ENCODE results near the gene BPIFA2. TPM values are rescaled to one million over a fixed set of nuclear protein-coding genes. Genes with fewer than 3 reads are reported as not detected.
"Not testable (repeated sequence)": the region's sequence is repeated elsewhere in the genome, so short reads cannot be mapped to it uniquely, and the experiment has no call there.

The BPIFA2 gene
- total RNA-seq, 1 experiment from 2014 or later, result not detected

GRCh38 chr20:33169176-33169794 lies 1.3 kb downstream of the BPIFA2 start:
- Histone ChIP-seq H3K27me3 (peaks cover 9% of the 10 kb centered on the region; the same call in 1 of the 2 replicates), H3K4me3 (no peak overlapping the region), H3K4me1 (no peaks in the 10 kb centered on the region), H3K27ac (no peak overlapping the region), H3K9me3 (replicated peaks) (0 out of 2 replicates have a peak, but pooled peaks cover 6% of the 10 kb centered on the region), H3K36me3 (no peaks in the 10 kb centered on the region)
- DNase-seq, result peak; percentile 35 to 54

- Histone ChIP-seq H3K27me3 (peaks cover 4% of the 10 kb centered on the region; the same call in 1 of the 2 replicates), H3K4me3 (no peak overlapping the region), H3K9me3 (replicated peaks) (0 out of 2 replicates have a peak, but pooled peaks cover 6% of the 10 kb centered on the region), H3K27ac (no peak overlapping the region), H3K36me3 (no peaks in the 10 kb centered on the region), H3K4me1 (no peaks in the 10 kb centered on the region)
- DNase-seq, result peak in 1 of 2 experiments; percentile 21
These were observed 4.8 kb downstream of the BPIFA2 start for GRCh38 chr20:33172781-33173180.

- DNase-seq, result no peak
- 0 out of 2 replicates have a peak, but pooled peaks cover 3% of the 10 kb centered on the region for H3K9me3 ChIP-seq (replicated peaks)
- H3K4me1 ChIP-seq, result no peaks in the 10 kb centered on the region
- no peak overlapping the region for H3K4me3 ChIP-seq
- no peaks in the 10 kb centered on the region for H3K36me3 ChIP-seq
- H3K27me3 ChIP-seq, result peaks cover 7% of the 10 kb centered on the region; the same call in 1 of the 2 replicates
- H3K27ac ChIP-seq, result no peak overlapping the region
These were observed 7.2 kb downstream of the BPIFA2 start for GRCh38 chr20:33175123-33175522.

GRCh38 chr20:33176101-33176500 lies 8.1 kb downstream of the BPIFA2 start:
- H3K4me3 ChIP-seq, result no peak overlapping the region
- peak in 1 of 2 experiments; percentile 22 for DNase-seq
- H3K36me3 ChIP-seq, result no peaks in the 10 kb centered on the region
- H3K27me3 ChIP-seq, result peaks cover 7% of the 10 kb centered on the region; the same call in 1 of the 2 replicates
- no peaks in the 10 kb centered on the region for H3K4me1 ChIP-seq
- 0 out of 2 replicates have a peak, but pooled peaks cover 3% of the 10 kb centered on the region for H3K9me3 ChIP-seq (replicated peaks)
- no peak overlapping the region for H3K27ac ChIP-seq

GRCh38 chr20:33177866-33178265 lies 9.9 kb downstream of the BPIFA2 start:
- Histone ChIP-seq H3K36me3 (no peaks in the 10 kb centered on the region), H3K4me3 (no peak overlapping the region), H3K27me3 (peaks cover 5% of the 10 kb centered on the region; the same call in 1 of the 2 replicates), H3K4me1 (no peaks in the 10 kb centered on the region), H3K9me3 (replicated peaks) (no peaks in the 10 kb centered on the region), H3K27ac (no peak overlapping the region)
- no peak for DNase-seq

GRCh38 chr20:33178726-33179125 lies 10.8 kb downstream of the BPIFA2 start:
- no peak for DNase-seq
- Histone ChIP-seq H3K27me3 (peaks cover 3% of the 10 kb centered on the region; the same call in 1 of the 2 replicates), H3K27ac (no peak overlapping the region), H3K4me3 (no peak overlapping the region), H3K36me3 (no peaks in the 10 kb centered on the region), H3K9me3 (replicated peaks) (no peaks in the 10 kb centered on the region), H3K4me1 (no peaks in the 10 kb centered on the region)

GRCh38 chr20:33180169-33180568 lies 12.2 kb downstream of the BPIFA2 start:
- H3K4me1 ChIP-seq, result no peaks in the 10 kb centered on the region
- no peak for DNase-seq

GRCh38 chr20:33181482-33182093 lies 13.6 kb downstream of the BPIFA2 start:
- Histone ChIP-seq H3K9me3 (replicated peaks) (no peaks in the 10 kb centered on the region), H3K36me3 (no peaks in the 10 kb centered on the region), H3K27ac (no peak overlapping the region), H3K27me3 (peaks cover 3% of the 10 kb centered on the region; the same call in 1 of the 2 replicates), H3K4me1 (no peaks in the 10 kb centered on the region), H3K4me3 (no peak overlapping the region)
- no peak for DNase-seq

More at GRCh38 chr20:33180169-33180568, 12.2 kb downstream of the BPIFA2 start:
- Histone ChIP-seq H3K4me3 (no peak overlapping the region), H3K36me3 (no peaks in the 10 kb centered on the region), H3K9me3 (replicated peaks) (no peaks in the 10 kb centered on the region), H3K27ac (no peak overlapping the region), H3K27me3 (peaks cover 3% of the 10 kb centered on the region; the same call in 1 of the 2 replicates)

GRCh38 chr20:33183312-33183711 lies 15.4 kb downstream of the BPIFA2 start:
- H3K4me3 ChIP-seq, result no peak overlapping the region
- H3K9me3 ChIP-seq (replicated peaks), result no peaks in the 10 kb centered on the region
- no peak for DNase-seq
- H3K27ac ChIP-seq, result no peak overlapping the region
- H3K27me3 ChIP-seq, result 0 out of 2 replicates have a peak, but pooled peaks cover 4% of the 10 kb centered on the region
- no peaks in the 10 kb centered on the region for H3K36me3 ChIP-seq
- no peaks in the 10 kb centered on the region for H3K4me1 ChIP-seq

- not testable (repeated sequence) for H3K27ac ChIP-seq; H3K36me3 ChIP-seq; H3K4me3 ChIP-seq; DNase-seq; H3K27me3 ChIP-seq; H3K4me1 ChIP-seq; H3K9me3 ChIP-seq (replicated peaks)
These were observed 17.2 kb downstream of the BPIFA2 start for GRCh38 chr20:33185031-33185590.

GRCh38 chr20:33187491-33187890 lies 19.5 kb downstream of the BPIFA2 start:
- H3K9me3 ChIP-seq (replicated peaks), result no peaks in the 10 kb centered on the region
- DNase-seq, result no peak
- no peaks in the 10 kb centered on the region for H3K36me3 ChIP-seq
- H3K4me3 ChIP-seq, result no peak overlapping the region
- no peaks in the 10 kb centered on the region for H3K4me1 ChIP-seq
- no peak overlapping the region for H3K27ac ChIP-seq
- 0 out of 2 replicates have a peak, but pooled peaks cover 4% of the 10 kb centered on the region for H3K27me3 ChIP-seq

- Histone ChIP-seq H3K27ac (no peak overlapping the region), H3K9me3 (replicated peaks) (no peaks in the 10 kb centered on the region), H3K27me3 (0 out of 2 replicates have a peak, but pooled peaks cover 4% of the 10 kb centered on the region), H3K4me1 (no peaks in the 10 kb centered on the region), H3K36me3 (no peaks in the 10 kb centered on the region), H3K4me3 (no peak overlapping the region)
- DNase-seq, result no peak
These were observed 20.5 kb downstream of the BPIFA2 start for GRCh38 chr20:33188421-33188820.

GRCh38 chr20:33191484-33191883 lies 23.5 kb downstream of the BPIFA2 start:
- Histone ChIP-seq H3K36me3 (no peaks in the 10 kb centered on the region), H3K27ac (no peak overlapping the region), H3K9me3 (replicated peaks) (no peaks in the 10 kb centered on the region), H3K4me1 (no peaks in the 10 kb centered on the region), H3K27me3 (peaks cover 9% of the 10 kb centered on the region), H3K4me3 (no peak overlapping the region)
- no peak for DNase-seq

GRCh38 chr20:33191955-33192354 lies 24.0 kb downstream of the BPIFA2 start:
- H3K9me3 ChIP-seq (replicated peaks), result no peaks in the 10 kb centered on the region
- DNase-seq, result no peak
- H3K36me3 ChIP-seq, result no peaks in the 10 kb centered on the region

GRCh38 chr20:33192912-33193501 lies 25.0 kb downstream of the BPIFA2 start:
- DNase-seq, result peak in 1 of 2 experiments; percentile 22
- no peak overlapping the region for H3K4me3 ChIP-seq
- no peaks in the 10 kb centered on the region for H3K4me1 ChIP-seq
- no peaks in the 10 kb centered on the region for H3K36me3 ChIP-seq
- H3K27me3 ChIP-seq, result peaks cover 6% of the 10 kb centered on the region
- no peaks in the 10 kb centered on the region for H3K9me3 ChIP-seq (replicated peaks)
- H3K27ac ChIP-seq, result no peak overlapping the region

More at GRCh38 chr20:33191955-33192354, 24.0 kb downstream of the BPIFA2 start:
- Histone ChIP-seq H3K27me3 (peaks cover 9% of the 10 kb centered on the region), H3K27ac (no peak overlapping the region), H3K4me1 (no peaks in the 10 kb centered on the region), H3K4me3 (no peak overlapping the region)

Data from SJCRH30 (cell line).